Femur (tissue), 1 donor: ENCODE results near the gene PYGB.

Experiments
- DNase-seq: peaks from one replicate; pipeline ENCODE4 v3.0.0-alpha.2; 2017

PYGB gene

DNA sequence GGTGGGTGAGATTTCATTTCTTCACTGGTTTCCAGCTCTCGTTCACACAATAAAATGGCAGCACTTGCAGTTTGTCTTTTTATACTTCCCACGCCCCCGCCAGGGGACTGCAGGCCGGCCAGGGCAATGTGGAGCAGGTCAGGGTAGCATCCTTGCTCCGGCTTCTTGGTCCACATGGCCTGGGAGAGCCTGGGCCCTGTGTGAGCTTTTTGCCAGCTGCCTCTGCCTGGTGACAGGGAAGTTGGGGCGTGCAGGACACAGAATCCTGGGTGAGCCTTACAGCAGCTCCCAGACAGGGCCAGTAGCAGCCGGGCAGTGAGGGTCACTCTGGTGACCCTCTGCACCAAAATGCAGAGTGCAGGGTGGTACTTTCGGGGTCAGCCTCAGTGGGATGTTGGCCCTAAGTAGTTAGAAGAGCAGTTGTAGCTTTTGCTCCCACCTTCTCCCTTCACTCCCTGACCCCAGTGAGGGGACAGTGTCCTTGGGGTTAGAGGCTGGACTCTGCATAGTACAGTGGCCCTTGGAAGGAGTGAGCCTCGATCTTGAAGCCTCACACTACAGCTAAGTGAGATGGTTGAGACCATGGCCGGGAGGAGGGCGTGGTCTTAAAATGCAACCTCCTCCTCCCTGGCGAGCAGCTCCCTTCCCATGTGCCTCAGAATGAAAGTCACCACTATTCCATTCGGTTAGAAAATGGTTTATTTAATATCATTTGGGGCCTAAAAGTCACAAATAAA is 23.8 kb downstream of the PYGB start:
- DNase-seq: no peak

DNA sequence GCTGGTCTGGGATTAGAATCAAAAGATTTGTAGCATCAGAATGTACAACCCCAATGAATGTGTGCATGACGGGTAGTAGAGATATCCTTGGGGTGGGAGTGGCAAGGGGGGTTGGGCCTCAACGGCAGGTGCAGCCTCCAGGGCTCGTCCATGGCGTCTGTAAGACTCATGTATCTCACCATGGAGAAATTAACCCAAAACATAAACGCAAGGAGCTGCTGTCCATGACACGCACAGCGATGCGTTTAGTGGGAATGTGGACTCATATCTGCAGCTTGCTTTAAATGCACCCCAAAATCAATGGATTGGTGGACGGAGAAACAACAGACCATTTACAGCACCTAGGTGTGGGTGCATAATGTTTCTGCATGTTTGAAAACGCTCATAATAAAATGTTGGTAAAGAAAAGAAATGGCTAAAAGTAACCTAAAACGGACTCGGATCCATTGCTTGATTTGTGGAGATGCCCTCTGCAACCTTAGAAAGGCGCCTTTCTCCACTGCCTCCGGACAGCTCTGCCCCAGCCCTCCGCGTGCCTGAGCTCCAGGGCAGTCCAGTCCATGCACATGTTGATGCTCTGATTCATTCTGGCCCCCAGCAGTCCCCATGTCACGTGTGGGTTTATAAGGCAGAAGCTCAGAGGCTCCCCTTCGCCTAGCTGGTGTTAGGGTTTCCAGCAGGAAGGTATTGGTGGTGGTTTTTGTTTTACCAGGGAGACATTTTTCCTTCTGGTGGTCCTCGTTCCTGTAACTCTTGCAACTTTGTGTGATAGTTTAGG is 24.5 kb downstream of the PYGB start:
- DNase-seq: no peak

DNA sequence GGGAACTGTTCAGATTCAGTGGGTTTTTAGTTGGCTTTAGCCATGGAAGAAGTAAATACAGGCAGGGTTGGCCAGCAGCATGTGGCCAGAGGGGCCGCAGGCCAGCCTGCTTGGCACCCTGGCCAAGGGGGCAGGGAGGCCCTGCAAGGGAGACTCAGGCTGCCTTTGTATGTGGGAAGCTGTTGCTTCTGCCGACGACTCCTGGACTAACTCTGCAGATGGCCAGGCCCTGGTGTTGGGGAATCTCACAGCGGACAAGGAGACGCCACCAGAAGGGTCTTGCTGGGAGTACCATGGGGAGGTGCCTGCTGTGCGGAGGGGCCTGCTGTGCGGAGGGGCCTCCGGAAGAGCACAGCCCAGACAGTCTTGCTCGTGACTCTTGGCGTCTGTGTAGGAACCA is 25.2 kb downstream of the PYGB start:
- peak; percentile 31 for DNase-seq

DNA sequence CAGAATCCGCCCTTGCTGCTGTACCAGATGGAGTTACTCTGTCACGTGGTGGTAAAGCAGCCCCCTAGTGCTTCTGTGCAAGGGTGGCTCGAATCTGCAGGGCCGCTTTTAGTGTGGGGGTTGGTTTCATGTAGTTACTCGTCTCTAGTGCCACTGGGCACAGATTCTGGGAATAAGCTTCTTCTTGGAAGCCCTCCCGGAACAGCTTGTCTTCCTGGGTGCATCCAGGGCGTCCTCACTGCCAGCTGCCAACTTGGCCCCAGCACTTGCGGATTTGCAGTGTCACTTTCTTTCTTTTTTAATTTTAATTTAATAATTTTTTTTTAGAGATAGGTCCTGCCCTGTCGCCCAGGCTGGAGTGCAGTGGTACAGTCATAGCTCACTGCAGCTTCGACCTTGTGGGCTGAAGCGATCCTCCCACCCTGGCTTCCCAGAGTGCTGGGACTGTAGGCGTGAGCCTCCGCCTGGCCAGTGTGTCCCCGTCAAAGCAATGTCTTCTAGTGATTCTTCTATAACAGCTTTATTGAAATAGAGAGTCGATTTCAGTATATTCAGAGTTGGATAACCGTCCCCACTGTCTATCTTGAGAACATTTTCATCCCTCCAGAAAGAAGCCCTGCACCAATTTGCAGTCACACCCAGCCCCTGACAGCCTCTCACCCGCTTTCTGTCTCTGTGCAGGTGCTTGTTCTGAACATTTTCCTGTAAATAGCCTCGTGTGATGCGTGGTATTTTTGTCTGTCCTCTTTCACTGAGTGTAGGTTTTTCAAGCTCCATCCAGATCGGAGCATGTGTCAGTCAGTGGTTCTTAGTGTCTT is 25.9 kb downstream of the PYGB start:
- DNase-seq: no peak

DNA sequence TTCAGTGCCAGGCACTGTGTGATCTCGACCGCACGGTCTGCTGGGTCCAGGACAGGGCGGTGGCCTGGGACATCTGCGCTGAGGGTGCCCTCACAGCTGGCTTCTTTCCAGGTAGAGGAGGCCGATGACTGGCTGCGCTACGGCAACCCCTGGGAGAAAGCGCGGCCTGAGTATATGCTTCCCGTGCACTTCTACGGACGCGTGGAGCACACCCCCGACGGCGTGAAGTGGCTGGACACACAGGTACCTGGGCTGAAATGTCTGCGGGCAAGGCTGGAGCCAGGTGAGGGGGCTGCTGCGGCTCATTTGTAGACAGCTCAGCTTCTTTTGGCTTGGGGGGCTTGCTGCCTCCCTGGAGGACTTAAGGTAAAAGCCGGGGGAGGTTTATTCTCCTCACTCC is 26.6 kb downstream of the PYGB start:
- DNase-seq: no peak

DNA sequence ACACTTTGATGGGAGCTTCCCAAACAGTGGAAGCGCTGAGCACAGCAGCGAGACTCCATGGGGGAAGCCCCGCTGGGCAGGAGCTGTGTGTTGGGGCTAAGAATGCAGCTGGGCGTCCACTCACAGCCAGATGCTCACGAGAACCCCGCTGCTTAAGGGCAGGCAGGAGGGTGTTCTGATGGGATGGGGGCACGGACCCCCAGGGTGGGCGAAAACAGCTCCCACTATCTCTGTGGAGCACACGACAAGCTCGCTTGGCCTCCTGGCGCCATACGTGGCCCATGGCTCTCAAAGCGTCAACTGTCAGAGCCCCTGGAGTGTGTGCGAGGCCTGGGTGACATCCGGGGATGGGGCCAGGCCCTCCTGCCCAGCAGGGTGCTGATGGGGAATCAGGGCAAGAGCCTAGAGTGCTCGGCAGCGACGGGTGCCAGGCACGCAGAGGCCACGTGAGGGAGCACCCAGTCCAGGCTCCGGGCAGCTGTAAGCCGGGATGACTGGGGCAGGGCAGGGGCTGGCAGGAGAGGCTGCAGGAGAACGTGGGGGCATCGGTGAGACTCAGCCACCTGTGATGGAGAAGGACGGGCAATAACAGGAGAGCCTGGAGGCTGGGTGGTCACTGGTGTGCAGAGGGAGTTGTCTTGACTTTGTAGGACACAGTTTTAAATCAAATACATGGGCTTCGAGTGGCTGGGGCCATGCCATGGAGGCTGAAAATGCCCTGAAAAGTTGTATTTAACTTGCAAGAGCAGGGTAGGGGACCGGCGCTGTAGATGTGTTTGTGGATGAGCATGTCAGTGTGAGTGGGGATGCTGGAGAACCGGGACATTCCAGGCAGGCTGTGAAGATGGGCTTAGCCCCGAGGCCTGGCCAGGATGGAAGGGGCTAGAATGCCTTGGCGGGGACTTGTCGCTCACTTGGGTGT is 27.3 kb downstream of the PYGB start:
- no peak for DNase-seq

DNA sequence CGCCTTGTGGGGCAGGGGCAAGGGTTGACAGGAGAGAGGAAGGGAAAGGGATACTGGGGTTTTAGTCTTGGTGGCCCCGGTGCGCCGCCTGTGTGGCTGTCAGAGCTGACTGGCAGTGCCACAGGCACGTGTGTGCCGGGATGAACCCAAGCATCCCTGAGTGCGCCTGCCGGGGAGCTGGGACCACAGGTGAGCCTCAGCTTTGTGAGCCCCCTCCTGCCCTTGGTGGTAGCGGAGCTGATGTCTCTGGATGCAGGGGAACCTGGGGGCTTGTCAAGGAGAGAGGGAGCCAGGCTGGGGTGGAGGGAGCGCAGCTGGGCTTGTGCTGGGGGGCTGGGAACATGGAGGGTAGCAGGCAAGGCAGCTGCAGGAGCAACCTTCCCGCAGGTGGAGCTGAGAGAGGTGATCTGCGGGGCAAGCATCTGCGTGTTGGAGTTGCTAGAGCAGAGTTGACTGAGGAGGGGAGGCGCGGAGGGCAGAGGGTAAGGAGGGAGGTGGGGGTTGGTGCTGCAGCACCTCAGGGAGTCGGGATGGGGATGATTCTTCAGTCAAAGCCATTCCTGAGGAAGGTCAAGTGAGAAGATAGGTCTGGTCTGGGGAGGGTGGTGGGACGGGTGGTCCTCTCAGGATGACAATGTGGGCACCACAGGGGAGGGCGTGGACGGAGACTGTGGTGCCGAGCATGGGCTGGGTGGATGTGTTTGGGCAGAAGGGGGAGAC is 28.1 kb downstream of the PYGB start:
- no peak for DNase-seq

DNA sequence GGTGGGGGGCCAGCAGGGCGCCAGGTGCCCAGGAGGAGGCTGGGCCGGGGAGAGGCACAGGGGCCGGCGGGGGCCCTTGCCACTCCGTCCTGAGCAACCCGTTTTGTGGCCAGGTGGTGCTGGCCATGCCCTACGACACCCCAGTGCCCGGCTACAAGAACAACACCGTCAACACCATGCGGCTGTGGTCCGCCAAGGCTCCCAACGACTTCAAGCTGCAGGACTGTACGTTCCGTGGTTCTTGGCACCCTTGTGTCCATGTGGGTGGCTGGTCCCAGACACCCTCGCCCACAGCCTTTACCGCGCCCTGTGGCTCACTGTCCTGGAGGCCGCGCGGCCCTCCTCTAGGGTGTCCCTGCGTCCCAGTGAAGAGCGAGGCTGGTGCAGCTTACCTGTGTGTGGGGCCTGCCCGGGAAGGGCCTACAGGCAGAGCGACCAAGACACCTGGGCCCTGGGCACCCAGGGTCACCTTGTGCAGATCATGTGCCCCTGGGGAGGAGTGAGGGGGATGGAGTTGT is 28.7 kb downstream of the PYGB start:
- peak; percentile 16 for DNase-seq

DNA sequence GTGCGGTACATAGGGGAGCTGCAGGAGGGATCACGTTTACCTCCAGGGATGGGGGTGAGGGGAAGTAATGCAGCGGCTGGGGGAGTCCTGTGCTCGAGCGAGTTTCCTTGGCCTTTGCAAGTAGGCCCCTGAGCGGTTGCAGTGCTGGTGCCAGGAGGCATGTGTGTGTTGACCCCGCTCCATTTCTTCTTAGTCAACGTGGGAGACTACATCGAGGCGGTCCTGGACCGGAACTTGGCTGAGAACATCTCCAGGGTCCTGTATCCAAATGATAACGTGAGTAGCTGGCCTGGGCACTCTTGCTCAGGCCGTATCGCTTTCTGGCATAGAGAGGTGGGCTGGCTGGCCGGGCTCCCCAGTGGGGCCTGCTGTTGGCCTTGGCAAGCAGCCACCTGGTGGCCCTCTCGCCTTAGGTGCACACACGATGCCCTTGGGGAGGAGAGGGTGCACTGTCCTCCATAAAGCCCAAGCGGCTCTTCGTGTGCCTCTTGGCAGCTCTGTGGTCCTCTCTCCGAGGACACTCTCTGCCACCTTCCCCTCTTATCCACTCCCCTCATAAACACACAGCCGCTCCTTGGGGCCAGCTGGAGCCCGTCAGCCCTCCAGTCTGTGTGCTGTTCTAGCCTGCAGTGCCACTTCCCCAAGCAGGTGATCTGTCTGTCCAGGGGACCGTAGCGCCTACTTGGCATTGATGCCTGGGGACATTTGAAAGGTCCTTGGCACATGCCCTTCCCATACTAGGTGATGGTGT is 29.3 kb downstream of the PYGB start:
- DNase-seq: no peak

DNA sequence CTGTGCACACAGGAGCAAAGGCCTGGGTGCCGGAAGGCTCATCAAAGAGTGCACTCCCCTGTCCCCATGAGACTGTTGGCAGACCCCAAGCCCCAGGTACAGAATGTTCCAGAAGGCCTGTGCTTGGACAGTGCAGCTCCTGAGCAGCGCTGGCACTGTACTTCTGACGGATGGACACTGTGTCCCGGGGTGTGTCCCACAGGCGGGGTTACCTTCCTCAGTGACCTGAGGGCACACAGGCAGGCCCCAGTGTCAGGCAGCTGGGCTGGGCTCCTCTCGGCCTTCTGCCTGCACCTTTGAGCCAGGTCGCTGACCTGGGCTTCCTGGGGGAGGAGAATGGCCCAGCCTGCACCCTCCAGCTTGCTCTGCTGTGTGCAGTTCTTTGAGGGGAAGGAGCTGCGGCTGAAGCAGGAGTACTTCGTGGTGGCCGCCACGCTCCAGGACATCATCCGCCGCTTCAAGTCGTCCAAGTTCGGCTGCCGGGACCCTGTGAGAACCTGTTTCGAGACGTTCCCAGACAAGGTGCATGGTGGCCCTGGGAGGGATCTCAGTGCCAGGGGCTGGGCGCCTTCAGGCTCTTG is 30.1 kb downstream of the PYGB start:
- no peak for DNase-seq

DNA sequence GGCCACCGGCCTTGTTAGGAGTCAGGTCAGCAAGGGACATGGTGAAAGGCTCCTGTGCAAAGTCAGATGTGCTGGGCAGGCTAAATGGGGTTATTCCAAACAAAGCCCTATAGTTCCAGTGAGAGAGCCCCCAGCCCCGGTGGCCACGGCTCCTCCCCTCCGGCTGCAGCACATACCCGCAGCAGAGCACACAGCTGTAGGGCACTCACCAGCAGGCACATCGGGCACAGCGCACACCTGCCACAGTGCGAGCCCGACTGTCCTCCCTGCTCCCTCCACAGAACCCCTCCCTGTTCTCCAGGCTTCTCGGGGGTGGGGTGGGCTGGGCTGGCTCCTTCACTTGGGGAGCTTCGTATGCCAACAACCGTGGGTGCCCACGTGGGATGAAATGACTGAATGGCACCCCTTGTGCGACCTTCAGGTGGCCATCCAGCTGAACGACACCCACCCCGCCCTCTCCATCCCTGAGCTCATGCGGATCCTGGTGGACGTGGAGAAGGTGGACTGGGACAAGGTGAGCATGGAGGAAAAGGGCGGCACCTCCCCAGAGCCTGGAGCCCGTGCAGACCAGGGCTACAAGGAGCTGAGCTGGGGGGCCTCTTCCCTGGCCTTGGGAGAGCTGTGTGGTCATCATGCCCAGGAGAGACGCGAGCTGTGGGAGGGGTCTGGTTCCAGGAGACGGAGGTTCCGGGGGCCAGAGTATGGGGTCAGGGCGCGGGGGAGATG is 30.9 kb downstream of the PYGB start:
- DNase-seq: no peak

DNA sequence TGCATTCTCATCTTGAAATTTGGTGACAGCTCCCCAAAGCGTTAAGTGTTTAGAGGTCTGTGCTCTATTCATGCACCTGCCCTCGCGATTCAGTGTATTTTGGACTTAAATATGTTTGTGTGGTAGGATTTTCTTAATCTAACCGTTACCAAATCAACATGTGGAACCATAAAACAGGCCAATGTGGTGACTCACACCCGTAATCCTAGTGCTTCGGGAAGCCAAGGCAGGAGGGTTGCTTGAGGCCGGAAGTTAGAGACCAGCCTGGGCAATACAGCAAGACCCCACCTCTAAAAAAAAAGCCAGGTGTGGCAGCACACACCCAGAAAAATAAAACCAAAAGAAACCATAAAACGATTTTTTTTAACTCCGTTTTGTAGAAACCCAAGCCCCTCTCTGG is 31.5 kb downstream of the PYGB start:
- no peak for DNase-seq

DNA sequence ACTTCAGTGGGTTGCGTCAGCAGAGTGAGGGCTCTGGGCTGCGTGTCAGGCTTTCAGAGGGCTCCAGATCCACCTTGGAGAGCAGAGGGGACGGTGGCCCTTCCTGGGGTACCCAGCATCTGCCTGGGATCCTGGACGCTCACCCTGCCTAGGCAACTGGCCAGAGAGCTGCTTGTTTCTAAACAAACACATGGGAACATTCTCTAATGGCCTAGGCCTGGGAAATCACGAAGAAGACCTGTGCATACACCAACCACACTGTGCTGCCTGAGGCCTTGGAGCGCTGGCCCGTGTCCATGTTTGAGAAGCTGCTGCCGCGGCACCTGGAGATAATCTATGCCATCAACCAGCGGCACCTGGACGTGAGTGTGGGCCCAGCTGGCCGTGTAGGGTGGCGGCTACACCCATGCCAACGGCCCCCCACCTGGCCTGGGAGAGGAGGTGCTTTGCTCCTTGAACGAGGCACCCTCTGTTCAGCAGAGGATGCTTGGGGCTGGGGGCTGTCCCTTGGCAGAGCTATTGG is 32.2 kb downstream of the PYGB start:
- no peak for DNase-seq

DNA sequence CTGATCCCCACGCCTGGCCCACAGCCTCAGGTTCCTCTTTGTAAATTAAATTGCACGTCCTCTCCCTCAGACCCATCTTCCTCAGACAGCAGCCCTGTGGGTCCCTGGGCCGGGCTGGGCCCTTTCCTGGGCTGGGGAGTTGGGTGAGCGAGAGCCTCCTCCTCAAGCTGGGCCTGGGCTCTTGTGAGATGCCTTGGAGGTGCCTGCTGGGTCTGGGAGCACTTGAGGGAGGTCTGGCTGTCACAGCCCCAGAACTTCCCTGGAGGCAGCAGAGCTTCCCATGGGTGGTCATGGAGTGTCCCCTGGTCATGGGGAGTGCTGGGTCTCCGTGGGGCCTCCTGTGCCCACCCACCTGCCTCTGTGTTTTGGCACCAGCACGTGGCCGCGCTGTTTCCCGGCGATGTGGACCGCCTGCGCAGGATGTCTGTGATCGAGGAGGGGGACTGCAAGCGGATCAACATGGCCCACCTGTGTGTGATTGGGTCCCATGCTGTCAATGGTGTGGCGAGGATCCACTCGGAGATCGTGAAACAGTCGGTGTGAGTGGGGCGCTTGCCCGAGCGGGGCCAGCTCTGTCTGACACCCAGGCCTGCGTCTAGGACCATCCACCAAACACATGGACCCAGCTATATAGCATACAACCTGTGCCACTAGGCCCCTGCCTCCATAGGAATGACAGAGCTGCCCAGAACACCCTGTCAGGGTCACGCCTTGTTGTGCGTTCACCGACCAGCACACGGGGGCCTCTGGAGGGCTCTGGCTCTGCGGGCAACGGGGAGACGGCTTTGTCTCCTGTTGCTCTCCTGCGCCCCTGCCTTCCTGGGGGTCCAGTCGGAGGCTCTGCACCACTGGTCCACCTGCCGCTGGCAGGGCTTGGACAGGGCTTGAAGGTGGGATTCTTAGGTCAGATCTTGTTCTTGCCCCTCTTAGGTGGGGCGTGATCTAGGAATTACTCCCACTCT is 33.0 kb downstream of the PYGB start:
- DNase-seq: no peak

DNA sequence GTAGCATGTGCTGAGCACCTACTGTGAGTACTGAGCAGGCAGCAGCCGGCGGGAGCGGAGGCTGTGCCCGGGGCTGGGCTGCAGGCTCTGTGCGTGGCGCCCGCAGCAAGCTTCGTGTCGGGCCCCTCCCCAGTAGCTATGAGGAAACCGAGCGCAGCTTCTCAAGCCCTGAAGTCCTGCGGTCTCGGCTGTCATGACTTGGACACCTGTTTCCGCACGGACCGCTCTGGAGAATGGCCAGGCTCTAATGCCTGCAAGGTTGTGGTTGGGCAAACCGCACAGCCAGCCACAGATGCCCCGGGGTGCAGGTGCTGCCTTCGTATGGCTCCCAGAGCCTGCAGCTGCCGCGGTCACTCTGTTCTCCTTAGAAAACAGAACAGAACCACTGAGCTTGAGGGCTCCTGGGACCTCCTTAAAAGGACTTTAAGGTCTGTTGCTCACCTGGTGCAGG is 33.7 kb downstream of the PYGB start:
- DNase-seq: peak; percentile 61

DNA sequence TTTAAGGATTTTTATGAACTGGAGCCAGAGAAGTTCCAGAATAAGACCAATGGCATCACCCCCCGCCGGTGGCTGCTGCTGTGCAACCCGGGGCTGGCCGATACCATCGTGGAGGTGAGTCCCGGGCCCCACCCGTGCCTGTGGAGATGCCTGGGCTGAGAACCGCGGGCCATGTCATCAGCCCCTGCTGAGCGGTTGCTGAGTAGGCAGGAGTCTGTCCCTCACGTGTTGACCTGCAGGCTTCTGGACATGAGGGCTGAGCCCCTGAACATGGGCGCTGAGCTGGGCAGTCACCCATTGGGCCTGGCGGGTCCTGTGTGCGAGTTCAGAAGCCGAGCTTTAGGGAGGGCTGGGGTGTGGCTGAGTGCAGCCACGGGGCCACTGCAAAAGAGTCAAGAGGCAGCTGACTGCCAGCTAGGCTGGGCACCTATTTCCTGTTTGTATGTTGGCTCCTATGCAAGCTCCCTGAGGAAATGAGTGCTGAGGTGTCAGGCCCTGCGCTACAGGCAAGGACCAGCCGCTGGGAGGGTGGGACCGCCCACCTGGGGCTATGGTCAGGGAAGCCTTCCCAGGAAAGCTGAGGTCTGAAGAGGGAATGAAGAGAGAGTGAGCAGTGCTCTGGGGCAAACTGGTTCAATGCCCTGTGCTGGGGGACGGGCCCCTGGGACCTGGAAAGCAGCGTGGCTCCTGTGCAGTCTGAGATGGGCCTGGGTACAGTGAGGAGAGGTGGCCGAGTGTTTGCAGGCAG is 34.3 kb downstream of the PYGB start:
- DNase-seq: no peak

DNA sequence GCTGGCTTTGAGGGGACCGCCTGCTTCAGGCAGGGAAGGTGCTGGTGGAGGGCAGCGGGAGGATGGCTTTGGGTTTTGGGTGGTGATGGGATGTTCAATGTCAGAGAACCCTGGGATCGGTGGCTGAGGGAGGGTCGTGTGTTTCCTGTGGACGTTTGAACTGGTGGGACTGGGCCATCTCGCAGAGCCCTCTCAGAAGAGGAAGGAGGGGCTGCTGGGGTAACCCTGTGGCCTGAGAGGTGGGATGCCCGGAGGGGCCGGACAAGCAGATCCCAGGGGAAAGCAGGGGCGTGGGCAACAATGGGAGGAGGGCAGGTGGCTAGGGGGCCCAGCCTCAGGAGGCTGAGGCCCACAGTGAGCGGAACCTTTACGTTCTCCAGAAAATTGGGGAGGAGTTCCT is 34.9 kb downstream of the PYGB start:
- DNase-seq: peak; percentile 17
